SH-SY5Y (cell line): ENCODE measurements around the gene LTA4H.

Experiments used
- GATA2 ChIP-seq: IDR thresholded peaks from 2 replicates; pipeline ENCODE4 v1.6.1; 2011; ENCODE audit warnings: mild to moderate bottlenecking, low read depth, low read length
- GATA3 ChIP-seq: IDR thresholded peaks from 2 replicates; pipeline ENCODE4 v1.6.1; 2011; ENCODE audit warnings: low read depth, mild to moderate bottlenecking, low read length, moderate library complexity

LTA4H gene

DNA sequence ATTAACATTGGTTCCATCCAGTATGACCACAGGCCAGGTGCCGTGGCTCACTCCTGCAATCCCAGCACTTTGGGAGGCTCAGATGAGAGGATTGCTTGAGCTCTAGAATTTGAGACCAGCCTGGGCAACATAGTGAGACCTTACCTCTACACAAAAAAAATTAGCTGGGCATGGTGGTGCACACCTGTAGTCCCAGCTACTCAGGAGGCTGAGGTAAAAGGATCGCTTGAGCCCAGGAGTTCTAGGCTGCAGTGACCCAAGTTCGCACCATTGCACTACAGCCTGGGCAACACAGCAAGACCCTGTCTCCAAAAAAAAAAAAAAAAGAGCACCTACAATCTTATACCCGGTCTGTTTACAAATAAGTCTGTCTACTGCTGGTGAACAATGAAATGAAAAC, 9.9 kb downstream of the LTA4H start:
- TF ChIP-seq GATA3 (no peak), GATA2 (no peak)

DNA sequence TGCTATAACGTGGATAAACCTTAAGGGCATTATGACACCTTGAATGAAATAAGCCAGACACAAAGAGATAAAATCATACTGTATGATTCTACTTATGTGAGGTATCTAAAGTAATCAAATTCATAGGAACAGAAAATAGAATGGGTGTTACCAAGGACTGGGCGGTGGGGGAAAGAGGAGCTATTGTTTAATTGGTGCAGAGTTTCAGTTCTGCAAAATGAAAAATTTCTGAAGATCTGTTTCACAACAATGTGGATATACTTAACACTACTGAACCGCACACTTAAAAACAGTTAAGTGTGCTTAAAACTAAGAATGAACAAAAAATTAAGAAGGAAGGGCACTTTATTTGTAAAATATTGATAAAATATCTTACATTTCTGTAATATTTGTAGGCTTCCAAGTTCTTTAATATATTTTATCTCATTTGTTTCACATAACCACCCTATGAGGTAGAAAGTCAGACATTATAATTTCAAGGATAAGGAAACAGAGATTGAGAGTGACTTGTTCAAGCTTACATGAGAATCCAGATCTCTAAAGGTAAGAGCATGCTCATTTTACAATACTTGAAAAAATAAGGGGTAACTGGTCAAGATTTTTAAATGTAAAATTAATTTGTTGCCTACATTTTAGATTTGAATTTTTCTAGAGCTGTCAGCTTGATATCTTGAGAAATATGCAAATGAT, 14.9 kb downstream of the LTA4H start:
- TF ChIP-seq GATA2 (no peak), GATA3 (no peak)

DNA sequence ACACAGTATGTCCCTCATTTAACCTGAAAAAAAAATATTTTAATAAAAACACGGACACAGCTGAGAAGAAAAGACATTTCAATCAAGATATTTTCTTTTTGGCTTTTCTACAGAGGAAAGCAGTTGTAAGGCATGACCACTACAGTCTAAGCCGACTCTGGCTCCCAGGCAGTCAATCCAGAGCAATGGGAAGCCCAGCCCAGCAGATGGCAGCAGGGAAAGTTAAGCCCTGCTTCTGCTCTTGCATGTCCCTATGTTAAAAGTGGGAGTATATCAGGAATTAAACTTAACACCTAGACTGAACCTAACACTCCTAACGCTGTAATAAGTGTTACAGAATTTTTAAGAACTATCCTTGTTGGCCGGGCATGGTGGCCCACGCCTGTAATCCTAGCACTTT, 19.7 kb downstream of the LTA4H start:
- no peak for TF ChIP-seq GATA2
- no peak for TF ChIP-seq GATA3

DNA sequence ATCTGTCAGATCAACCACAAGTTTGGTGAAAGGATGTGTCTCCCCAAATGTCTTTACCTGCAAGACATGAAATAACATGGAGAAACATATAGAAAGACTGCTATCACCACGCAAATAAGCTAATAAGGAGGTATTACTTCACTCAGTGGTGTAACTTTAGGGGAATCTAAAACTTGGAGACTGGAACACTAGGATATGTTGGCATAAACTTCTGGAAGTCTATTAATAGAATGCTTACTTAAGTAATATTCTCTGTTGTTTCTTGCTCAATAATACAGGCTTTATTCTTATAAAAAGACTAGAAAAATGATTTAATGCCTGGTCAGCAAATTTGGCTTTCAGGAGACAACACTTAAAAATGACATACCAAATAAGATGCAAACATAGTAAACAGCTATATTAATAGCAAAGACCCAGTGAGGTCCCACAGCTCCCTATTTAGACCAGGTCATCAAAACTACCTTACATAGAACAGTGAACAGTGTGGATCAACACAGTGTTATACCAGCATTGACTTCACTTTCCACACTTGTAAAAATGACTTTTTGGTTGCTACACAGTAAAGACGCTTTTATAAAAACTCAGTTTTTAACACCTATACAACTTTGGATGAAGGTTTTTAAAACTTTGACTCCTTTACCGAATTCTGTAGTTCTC, 20.3 kb downstream of the LTA4H start:
- no peak for TF ChIP-seq GATA3
- no peak for TF ChIP-seq GATA2

DNA sequence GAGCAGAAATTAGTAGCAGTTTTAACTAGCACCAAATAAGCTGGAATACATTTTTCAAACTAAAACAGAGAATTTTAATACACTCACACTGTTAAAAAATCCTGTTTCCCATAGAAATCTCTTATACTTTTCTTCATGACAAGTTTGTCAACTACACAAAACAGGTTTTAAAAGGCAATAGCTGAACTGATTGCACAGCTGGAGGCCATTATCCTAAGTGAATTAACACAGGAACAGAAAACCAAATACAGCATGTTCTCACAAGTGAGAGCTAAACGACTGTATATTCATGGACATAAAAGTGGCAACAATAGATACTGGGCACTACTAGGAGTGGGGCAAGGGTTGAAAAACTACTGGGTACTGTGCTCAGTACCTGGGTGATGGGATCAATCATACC, 27.7 kb downstream of the LTA4H start:
- TF ChIP-seq GATA2 (no peak), GATA3 (no peak)

DNA sequence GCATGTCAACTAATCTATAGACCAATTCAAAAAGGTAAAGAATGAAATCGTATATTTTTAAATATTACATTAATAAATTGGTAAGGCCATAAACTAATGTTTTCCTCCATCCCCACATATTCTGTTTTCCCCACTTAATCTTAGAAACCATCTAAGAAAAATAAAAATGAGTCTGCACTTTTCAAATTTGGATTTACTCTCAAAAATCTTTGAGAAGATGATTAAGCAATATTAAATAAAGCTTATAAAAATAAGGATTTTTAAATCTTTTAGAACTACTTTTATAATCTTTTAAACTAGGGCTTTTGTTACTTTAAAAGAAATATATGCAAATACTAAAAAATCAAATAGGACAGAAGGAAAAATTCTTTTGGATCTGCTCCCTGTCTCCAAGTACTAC, 28.7 kb downstream of the LTA4H start:
- TF ChIP-seq GATA2 = no peak
- TF ChIP-seq GATA3 = no peak

DNA sequence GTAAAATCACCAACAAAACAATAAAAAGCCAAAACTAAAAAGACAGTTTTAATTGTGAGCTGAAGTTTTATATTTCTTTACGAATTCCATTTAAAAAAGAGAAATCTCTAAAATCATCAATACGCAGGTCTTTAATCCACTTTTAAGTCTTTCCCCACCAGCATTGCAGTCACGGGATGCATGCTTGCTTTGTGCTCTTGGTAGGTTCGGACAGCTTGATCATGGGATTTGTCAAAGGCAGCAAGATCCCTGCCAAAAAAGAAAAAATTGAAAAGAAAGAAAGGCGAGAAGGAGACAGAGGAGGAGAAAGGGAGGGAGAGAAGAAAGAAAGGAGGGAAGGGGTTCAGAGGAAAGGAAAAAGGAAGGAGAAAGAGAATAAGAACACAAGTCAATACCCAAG, 34.5 kb downstream of the LTA4H start:
- TF ChIP-seq GATA2 = no peak
- TF ChIP-seq GATA3 = no peak

DNA sequence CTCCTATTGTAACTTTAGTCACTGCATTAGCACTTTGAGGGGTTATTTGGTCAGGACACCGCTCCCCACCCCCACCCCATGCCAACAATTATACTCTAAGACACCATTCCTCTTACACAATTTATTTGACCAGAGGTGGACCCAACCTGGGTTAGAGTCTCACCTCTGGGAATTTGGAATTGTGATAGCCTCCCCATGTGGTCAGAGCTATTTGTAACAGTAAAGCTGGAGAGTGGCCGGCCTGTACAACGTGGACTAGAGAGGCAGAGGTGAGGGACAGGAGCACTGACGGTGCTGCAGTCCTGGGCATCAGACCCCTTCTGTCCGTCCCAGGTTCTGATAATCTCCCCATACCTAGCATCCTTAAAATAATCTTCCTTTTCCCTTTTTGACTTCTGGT, 35.9 kb downstream of the LTA4H start:
- no peak for TF ChIP-seq GATA2
- no peak for TF ChIP-seq GATA3

DNA sequence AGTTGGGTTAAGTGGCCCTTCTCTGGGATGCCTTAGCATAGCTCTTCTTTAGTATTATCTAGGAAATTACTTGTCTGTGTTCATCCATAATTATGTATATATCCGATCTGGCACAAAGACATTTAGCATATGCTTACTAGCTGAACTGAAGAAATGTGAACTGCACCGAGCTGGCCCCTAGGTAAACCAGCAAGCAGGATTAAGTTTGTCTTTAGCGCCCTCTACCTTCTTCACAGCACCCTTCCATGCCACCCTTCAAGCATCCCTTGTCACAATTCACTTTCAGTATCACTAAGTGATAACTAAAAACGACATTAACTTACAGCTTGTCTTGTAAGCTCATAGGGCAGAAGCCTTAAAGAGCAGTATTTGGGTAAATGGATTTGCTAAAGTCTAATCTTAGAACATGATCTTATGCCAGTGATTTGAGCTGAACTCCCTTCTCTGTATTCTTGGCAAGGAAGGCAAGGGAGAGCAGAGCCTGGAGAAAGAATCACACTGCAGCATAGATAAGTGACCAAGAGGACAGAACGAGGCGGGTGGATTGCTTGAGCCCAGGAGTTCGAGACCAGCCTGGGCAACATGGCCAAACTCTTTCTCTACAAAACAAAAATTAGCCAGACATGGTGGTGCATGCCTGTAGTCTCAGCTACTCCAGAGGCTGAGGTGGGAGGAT, 36.6 kb downstream of the LTA4H start:
- TF ChIP-seq GATA2 (no peak), GATA3 (no peak)

DNA sequence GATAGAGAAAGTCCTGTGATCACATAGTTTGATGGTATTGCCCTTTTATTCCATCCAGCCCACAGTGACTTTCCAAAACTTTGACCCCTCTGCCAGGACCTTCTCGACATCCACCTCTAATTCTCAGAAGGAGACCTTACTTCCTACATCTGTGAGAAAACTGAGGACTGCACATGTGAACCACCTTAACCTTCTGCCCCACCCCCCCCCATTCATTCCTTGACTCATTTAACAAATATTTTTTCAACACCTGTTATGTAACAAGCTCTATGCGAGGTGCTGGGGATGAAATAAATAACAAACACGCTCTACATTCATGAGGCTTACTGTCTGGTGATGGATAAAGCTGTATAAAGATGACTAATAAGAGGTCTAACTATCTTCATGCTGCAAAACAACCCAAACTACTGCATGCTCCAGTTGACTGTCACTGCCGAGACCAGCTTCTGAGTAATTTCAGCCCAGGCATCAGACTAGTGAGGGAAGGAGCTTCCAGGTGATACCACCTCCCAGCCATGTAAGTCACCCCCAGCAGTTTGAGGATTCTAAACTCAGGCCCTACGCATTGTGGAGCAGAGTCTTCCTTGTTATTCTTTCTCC, 37.4 kb downstream of the LTA4H start:
- TF ChIP-seq GATA2 = no peak

DNA sequence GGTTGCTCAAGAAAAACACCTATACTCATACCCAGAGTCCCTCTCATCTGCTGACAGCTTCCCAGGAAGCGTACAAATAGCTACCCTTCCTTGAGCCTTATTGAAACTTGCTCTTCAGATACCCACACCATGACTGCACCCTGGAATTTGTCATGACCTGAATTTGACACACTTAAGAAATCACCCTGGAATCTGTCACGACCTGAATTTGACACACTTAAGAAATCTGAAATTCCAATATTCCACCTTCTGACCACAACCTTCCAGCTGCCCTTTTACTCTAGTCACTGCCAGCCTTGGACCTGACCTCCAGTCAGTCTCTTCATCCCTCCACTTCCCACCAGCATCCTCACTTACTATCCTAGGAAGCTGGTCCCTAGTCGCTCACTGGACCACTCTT, 38.1 kb downstream of the LTA4H start:
- TF ChIP-seq GATA3 (no peak), GATA2 (no peak)

DNA sequence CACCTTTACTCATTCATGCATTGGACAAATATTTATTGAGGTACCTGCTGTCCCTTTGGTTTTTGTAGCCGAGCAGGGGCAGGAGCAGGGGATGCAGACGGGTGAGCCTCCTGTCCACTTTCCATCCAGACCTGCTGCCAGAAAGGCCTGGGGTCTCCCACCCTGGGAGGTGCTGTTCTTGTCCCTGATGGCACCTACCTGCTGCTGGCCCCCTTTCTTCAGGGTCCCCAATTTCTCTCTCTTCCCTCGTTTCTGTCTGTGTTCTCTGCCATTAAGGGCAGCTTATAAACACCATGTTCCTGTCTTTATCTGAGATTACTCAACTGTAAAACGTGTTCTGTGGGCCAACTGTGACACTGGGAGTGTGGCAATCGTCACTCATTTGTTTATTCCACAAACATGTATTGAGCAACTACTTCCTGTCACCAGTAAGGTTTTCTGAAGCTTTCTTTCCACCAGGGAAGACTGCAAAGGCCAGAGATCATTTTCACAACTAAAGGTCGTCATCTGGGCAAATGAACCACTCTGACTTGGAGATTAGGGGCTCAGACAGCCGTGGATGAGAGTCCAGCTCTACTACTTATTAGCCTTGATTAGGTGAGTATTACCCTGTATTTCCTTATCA, 39.2 kb downstream of the LTA4H start, which contains the start of gene HAL:
HAL (minus strand) TSS at position 311 of the 625 bp plus-strand sequence. CDS start 434 bp downstream, outside the sequence.
- no peak for TF ChIP-seq GATA2
- no peak for TF ChIP-seq GATA3

DNA sequence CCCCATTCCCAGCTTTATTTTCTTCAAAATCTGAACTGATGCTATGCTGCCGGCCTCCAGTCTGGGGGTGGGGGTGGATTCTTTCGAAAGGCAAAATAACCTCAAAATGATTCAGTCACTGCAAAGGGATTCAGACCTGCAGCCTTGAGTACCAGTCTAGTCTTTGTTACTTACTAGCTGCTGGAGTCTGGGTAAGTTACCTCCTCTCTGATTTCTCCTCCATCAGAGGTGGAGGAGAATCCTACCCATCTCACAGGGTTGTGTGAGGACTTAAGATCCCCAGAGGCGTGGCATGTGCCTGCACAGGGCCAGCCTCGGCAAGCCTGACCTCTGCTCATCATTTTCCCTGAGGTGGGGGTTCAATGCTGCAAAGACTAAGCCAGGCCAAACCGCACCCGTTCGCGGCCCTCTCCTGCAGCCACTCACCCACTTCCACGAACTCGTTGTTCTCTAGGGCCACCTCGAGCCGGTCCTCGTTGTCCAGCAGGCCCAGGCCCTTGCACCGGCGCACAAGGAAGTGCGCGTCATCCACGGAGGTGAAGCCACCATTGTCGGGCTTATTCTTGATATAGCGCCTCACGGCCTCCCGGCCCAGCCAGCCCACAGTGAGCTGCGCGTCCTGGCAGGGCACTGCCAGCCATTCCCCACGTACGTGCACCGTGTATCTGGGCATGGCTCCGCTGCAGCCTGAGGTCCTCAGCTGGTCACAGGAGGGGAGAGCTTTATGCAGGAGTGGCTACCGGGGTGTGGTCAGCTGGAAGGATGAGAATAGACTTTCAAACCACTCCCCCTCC, 40.0 kb downstream of the LTA4H start:
- TF ChIP-seq GATA3 = no peak
- TF ChIP-seq GATA2 = no peak
